IMR-90 (cell line): Measurements from ENCODE around the gene MTMR11. TPM values are rescaled to one million over a fixed set of nuclear protein-coding genes. Genes with fewer than 3 reads are reported as not detected.
A peak's percentile ranks its signal among the peaks of the same experiment; 100 is the strongest.

Experiments used
- ATAC-seq: fragments of 200-7000 bp; cut with Tn5 transposase; 2 replicates; pipeline ENCODE4 v1.9.1; 2020; ENCODE audit warnings: low read depth, mild to moderate bottlenecking, moderate library complexity
- BruUV-seq: library from RNA; stranded (reverse); fragments of 400-500 nt; replicated peaks from 2 replicates; lab custom pipeline; 2021; lab: Mats Ljungman, UMichigan
- CTCF ChIA-PET: fragments of 300-600 bp; formaldehyde crosslinking; extraction: SDS; loops from one replicate; lab custom pipeline; 2021; ENCODE audit warnings: antibody characterized with exemption; lab: Yijun Ruan, JAX
- POLR2A ChIA-PET: fragments of 300-600 bp; sonication (Branson Sonifier 250); formaldehyde crosslinking; loops from one replicate; lab custom pipeline; 2022; ENCODE audit warnings: antibody characterized with exemption; ENCODE audit not compliant: unreplicated experiment; lab: Charles Lee
- DNase-seq: peaks from one replicate; pipeline ENCODE4 v3.0.0; 2013
- H2AFZ ChIP-seq: replicated peaks from 2 replicates; pipeline ENCODE3; 2013; ENCODE audit warnings: low read length, mild to moderate bottlenecking; ENCODE audit not compliant: poor library complexity
- H2AK5ac ChIP-seq: 2 replicates; pipeline ENCODE4 v1.6.1; 2013; ENCODE audit warnings: low read depth, low read length, inconsistent platforms
- H2AK9ac ChIP-seq: replicated peaks from 2 replicates; pipeline ENCODE3; 2013; ENCODE audit warnings: mild to moderate bottlenecking, low read depth, low read length, moderate library complexity; ENCODE audit not compliant: poor library complexity
- H2BK120ac ChIP-seq: 2 replicates; pipeline ENCODE4 v1.6.1; 2013; ENCODE audit warnings: low read depth, low read length, inconsistent platforms
- H2BK15ac ChIP-seq: 3 replicates; pipeline ENCODE4 v1.6.1; 2013; ENCODE audit warnings: low read depth, low read length, inconsistent platforms
- H2BK20ac ChIP-seq: 2 replicates; pipeline ENCODE4 v1.6.1; 2013; ENCODE audit warnings: low read depth, mild to moderate bottlenecking, inconsistent platforms, low read length, moderate library complexity
- H2BK5ac ChIP-seq: 2 replicates; pipeline ENCODE4 v1.6.1; 2013; ENCODE audit warnings: mild to moderate bottlenecking, low read depth, low read length, inconsistent platforms; ENCODE audit not compliant: poor library complexity, severe bottlenecking
- H3K14ac ChIP-seq: replicated peaks from 2 replicates; pipeline ENCODE4 v1.6.1; 2013; ENCODE audit warnings: low read depth, low read length, inconsistent platforms
- H3K18ac ChIP-seq: 2 replicates; pipeline ENCODE4 v1.6.1; 2013; ENCODE audit warnings: low read depth, low read length, control low read depth
- H3K23ac ChIP-seq: 2 replicates; pipeline ENCODE4 v1.6.1; 2013; ENCODE audit warnings: low read depth, low read length, inconsistent platforms
- H3K27ac ChIP-seq: 2 replicates; pipeline ENCODE4 v1.5.1; 2013; ENCODE audit warnings: mild to moderate bottlenecking, control low read depth, low read length; ENCODE audit not compliant: insufficient read depth
- H3K27me3 ChIP-seq: 2 replicates; pipeline ENCODE4 v1.6.1; 2013; ENCODE audit warnings: low read length; ENCODE audit not compliant: control insufficient read depth, insufficient read depth
- H3K36me3 ChIP-seq: 2 replicates; pipeline ENCODE4 v1.6.1; 2013; ENCODE audit warnings: low read length, mixed read lengths; ENCODE audit not compliant: control insufficient read depth, insufficient read depth
- H3K4ac ChIP-seq: 2 replicates; pipeline ENCODE4 v1.6.1; 2013; ENCODE audit warnings: low read depth, low read length, inconsistent platforms
- H3K4me1 ChIP-seq: 2 replicates; pipeline ENCODE4 v1.6.1; 2013; ENCODE audit warnings: low read length, mixed read lengths; ENCODE audit not compliant: control insufficient read depth, insufficient read depth
- H3K4me2 ChIP-seq: 2 replicates; pipeline ENCODE4 v1.6.1; 2013; ENCODE audit warnings: low read depth, mild to moderate bottlenecking, control low read depth, low read length, moderate library complexity
- H3K4me3 ChIP-seq: 2 replicates; pipeline ENCODE4 v1.5.1; 2013; ENCODE audit warnings: low read depth, mild to moderate bottlenecking, control low read depth, low read length, moderate library complexity; ENCODE audit not compliant: insufficient read depth
- H3K56ac ChIP-seq: 2 replicates; pipeline ENCODE4 v1.6.1; 2013; ENCODE audit warnings: low read length, inconsistent platforms; ENCODE audit not compliant: insufficient read depth; ENCODE audit errors: extremely low read depth
- H3K79me1 ChIP-seq, 2 experiments: 2 replicates each; pipeline ENCODE4 v1.6.1; 2013; ENCODE audit warnings: low read length in 2 of 2, inconsistent platforms in 1 of 2, low read depth in 1 of 2
- H3K9ac ChIP-seq: 2 replicates; pipeline ENCODE4 v1.6.1; 2013; ENCODE audit warnings: low read depth, low read length, control low read depth
- H3K9me1 ChIP-seq: 2 replicates; pipeline ENCODE4 v1.6.1; 2013; ENCODE audit warnings: low read length, inconsistent platforms; ENCODE audit not compliant: insufficient read depth
- H3K9me3 ChIP-seq: 2 replicates; pipeline ENCODE4 v1.6.1; 2013; ENCODE audit warnings: low read length; ENCODE audit not compliant: control insufficient read depth, insufficient read depth
- H4K20me1 ChIP-seq: 2 replicates; pipeline ENCODE4 v1.6.1; 2013; ENCODE audit warnings: low read length, inconsistent platforms; ENCODE audit not compliant: insufficient read depth
- H4K5ac ChIP-seq: 2 replicates; pipeline ENCODE4 v1.6.1; 2013; ENCODE audit warnings: mild to moderate bottlenecking, low read depth, low read length, control low read depth
- H4K8ac ChIP-seq, 2 experiments: 2 replicates each; pipeline ENCODE4 v1.6.1; 2013; ENCODE audit warnings: low read depth in 2 of 2, low read length in 2 of 2, control low read depth in 1 of 2, inconsistent platforms in 1 of 2
- H4K91ac ChIP-seq: 2 replicates; pipeline ENCODE4 v1.6.1; 2013; ENCODE audit warnings: low read depth, low read length, inconsistent platforms; ENCODE audit not compliant: insufficient read depth
- CEBPB ChIP-seq: IDR thresholded peaks from 2 replicates; pipeline ENCODE4 v1.6.1; 2012; ENCODE audit warnings: low read depth, low read length, improper control_type of control experiment
- CTCF ChIP-seq: conservative IDR thresholded peaks from 2 replicates; pipeline ENCODE4 v1.5.1; 2012; ENCODE audit warnings: mild to moderate bottlenecking, low read depth, low read length, improper control_type of control experiment
- POLR2A ChIP-seq: IDR thresholded peaks from 2 replicates; pipeline ENCODE4 v1.6.1; 2012; ENCODE audit warnings: mild to moderate bottlenecking, low read depth, low read length
- RAD21 ChIP-seq: IDR thresholded peaks from 2 replicates; pipeline ENCODE4 v1.6.1; 2012; ENCODE audit warnings: low read length, improper control_type of control experiment
- RCOR1 ChIP-seq: IDR thresholded peaks from 2 replicates; pipeline ENCODE4 v1.6.1; 2012; ENCODE audit warnings: mild to moderate bottlenecking, low read length, improper control_type of control experiment; ENCODE audit not compliant: insufficient replicate concordance
- SMC3 ChIP-seq: fragments of 150-350 bp; IDR thresholded peaks from 2 replicates; pipeline ENCODE4 v1.6.1; 2016; ENCODE audit warnings: low read depth, mild to moderate bottlenecking, antibody characterized with exemption, low read length, moderate library complexity
- WGBS, 2 experiments: methylation state at CpG; one replicate each; pipeline versions ENCODE4 v1.1.5 to v1.1.7; 2013; ENCODE audit warnings: missing lambda C conversion rate in 2 of 2; ENCODE audit not compliant: insufficient read length in 1 of 2; ENCODE audit errors: extremely low coverage in 2 of 2; 5-methylcytosine and 5-hydroxymethylcytosine counted together
- dilution Hi-C: fragments of 300-500 bp; cut with HindIII; formaldehyde crosslinking; loops from one replicate; pipeline ENCODE4 v1.14.3; 2018; ENCODE audit warnings: low sequenced_read_pairs; ENCODE audit not compliant: unreplicated experiment
- in situ Hi-C: fragments of 300-500 bp; cut with MboI; formaldehyde crosslinking; loops from 3 replicates; pipeline ENCODE4 v1.14.3; 2019; ENCODE audit warnings: low sequenced_read_pairs, inconsistent platforms, mixed read lengths
- intact Hi-C: fragments of 100-400 bp; cut with micrococcal nuclease; formaldehyde crosslinking; loops from 2 replicates; pipeline ENCODE4 v1.10.0; 2022
- polyA plus RNA-seq, 3 experiments: library from polyadenylated mRNA; depleted of rRNA; stranded (reverse); fragments of >200 nt; gene quantifications; 2 replicates each; pipeline ENCODE4 v1.2.3, GENCODE V29; 2012; ENCODE audit warnings: low replicate concordance in 1 of 3
- total RNA-seq: library from RNA; depleted of rRNA; stranded (reverse); fragments of >200 nt; gene quantifications from 2 replicates; pipeline ENCODE4 v1.2.3, GENCODE V29; 2012

The MTMR11 gene
- total and polyA plus RNA-seq, 2 of the 4 experiments (the other 2 are of a cell fraction), result 2.0 to 14.6 TPM

GRCh38 chr1:149942207-149942606 is 5.5 kb upstream of the MTMR11 start:
- no TSS peak for BruUV-seq
- in situ Hi-C loops, result no loop called here
- no peak overlapping the region for H3K9ac ChIP-seq
- peaks cover 8% of the 10 kb centered on the region for H3K4me1 ChIP-seq
- ChIA-PET CTCF (interaction anchor here (0.6 kb wide), 1 partner anchor 245 kb away, joined by 4 read pairs; no protein-coding TSS in a partner anchor), POLR2A (no interaction called here)
- H3K9me1 ChIP-seq, result peaks cover 14% of the 10 kb centered on the region
- no peak overlapping the region for H3K4ac ChIP-seq
- dilution Hi-C loops, result no loop called here
- no peak overlapping the region for H2AK9ac ChIP-seq
- TF ChIP-seq CEBPB (no peak), POLR2A (no peak), SMC3 (0 out of 2 replicates have a peak, but pooled peaks have one; percentile 6), RCOR1 (no peak), CTCF (peak; percentile 35), RAD21 (peak; percentile 27; the same call in 1 of the 2 replicates)
- no peak overlapping the region for H3K4me3 ChIP-seq
- H4K8ac ChIP-seq, result peak overlapping the region; percentile 34 to 67; a peak in 1 of 4 replicates
- no peaks in the 10 kb centered on the region for H4K20me1 ChIP-seq
- no peak overlapping the region for H2AFZ ChIP-seq
- no peak overlapping the region for H4K91ac ChIP-seq
- no peak overlapping the region for H3K4me2 ChIP-seq
- no peak overlapping the region for H3K23ac ChIP-seq
- no peak overlapping the region for H2AK5ac ChIP-seq
- intact Hi-C loops, result loop anchor here (10.0 kb wide), 1 partner anchor 843 kb away; no protein-coding TSS in a partner anchor
- DNase-seq (peak; percentile 41), ATAC-seq (peak; percentile 60)
- H2BK120ac ChIP-seq, result no peak overlapping the region
- no peak overlapping the region for H2BK5ac ChIP-seq
- H3K56ac ChIP-seq, result no peak overlapping the region
- H2BK20ac ChIP-seq, result no peak overlapping the region
- no peaks in the 10 kb centered on the region for H3K27me3 ChIP-seq
- no CpG with 5 or more reads among the region's 5 CpGs for WGBS, 2 experiments
- H3K27ac ChIP-seq, result no peak overlapping the region
- no peak overlapping the region; the same call in 1 of the 2 replicates for H4K5ac ChIP-seq
- peaks cover 3 to 24% of the 10 kb centered on the region in 2 experiments for H3K79me1 ChIP-seq
- H3K36me3 ChIP-seq, result peaks cover 28% of the 10 kb centered on the region
- H3K9me3 ChIP-seq, result no peaks in the 10 kb centered on the region
- no peak overlapping the region for H3K18ac ChIP-seq
- H2BK15ac ChIP-seq, result no peak overlapping the region
- no peak overlapping the region for H3K14ac ChIP-seq
